Stimulated activated CD8-positive, alpha-beta memory T cell treated with anti-CD3 and anti-CD28 coated beads, Interleukin-15, amount 100 ng/mL, for 48 hours (primary cell): ENCODE results near the gene GNG4.
"Not testable (repeated sequence)": the region's sequence is repeated elsewhere in the genome, so short reads cannot be mapped to it uniquely, and the experiment has no call there.

ENCODE experiments used
- DNase-seq, 2 donors: peaks; one replicate each; pipeline ENCODE4 v3.0.0-alpha.2; 2020; ENCODE audit warnings: low read depth in 2 of 2

GNG4 gene

DNA sequence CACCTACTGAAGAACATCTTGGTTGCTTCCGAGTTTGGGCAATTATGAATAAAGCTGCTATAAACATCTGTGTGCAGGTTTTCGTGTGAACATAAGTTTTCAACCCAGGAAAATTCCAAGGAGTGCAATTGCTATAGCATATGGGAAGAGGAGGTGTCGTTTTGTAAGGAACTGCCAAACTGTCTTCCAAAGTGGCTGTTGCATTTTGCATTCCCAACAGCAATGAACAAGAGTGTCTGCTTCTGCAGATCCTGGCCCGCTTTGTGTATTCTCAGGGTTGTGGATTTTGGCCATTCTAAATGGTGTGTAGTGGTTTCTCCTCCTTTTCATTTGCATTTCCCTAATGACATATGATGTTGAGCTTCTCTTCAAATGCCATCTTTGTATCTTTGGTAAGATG is 23.8 kb downstream of the GNG4 start:
- DNase-seq, result no peak

DNA sequence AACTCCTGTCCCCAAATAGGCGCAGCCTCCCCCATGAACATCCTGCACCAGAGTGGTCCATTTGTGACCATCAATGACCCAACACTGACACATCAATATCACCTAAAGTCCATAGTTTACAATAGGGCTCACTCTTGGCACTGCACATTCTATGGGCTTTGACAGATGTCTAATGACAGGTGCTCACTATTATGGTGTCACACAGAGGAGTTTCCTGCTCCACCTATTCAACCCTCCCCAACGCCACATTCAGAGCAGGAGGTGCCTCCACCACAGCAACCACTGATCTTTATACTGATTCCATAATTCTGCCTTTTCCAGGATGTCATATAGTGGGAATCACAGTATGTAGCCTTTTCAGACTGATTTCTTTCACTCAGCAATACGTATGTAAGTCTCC is 24.2 kb downstream of the GNG4 start:
- no peak for DNase-seq

DNA sequence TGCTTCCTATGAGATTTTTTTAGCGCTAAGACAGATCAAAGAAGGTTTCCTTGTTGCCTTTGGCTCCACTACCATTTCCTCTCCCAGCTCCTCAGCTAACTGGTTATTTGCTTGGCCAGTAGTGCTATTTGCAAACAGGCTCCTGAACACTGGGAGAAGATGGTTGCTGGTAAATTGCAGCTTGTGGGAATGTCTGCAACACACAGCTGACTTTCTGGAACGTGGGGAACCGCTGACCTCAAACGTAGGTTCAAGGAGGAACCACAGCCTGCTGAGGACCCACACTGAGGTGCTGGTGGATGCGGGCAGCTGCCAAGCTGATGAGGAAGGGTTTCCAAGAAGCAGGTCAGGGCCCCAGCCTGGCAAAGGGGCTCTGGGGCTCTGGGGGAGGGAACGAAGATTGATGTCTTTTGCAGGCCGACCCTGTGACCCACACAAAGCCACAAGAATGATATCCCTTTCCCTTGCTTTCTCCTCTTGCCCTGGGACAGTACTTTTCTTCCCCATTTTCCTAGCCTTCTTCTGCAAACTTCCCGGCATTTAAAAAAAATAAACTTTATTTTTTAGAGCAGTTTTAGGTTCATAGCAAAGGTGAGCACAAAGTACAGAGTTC is 24.8 kb downstream of the GNG4 start:
- DNase-seq, result no peak

DNA sequence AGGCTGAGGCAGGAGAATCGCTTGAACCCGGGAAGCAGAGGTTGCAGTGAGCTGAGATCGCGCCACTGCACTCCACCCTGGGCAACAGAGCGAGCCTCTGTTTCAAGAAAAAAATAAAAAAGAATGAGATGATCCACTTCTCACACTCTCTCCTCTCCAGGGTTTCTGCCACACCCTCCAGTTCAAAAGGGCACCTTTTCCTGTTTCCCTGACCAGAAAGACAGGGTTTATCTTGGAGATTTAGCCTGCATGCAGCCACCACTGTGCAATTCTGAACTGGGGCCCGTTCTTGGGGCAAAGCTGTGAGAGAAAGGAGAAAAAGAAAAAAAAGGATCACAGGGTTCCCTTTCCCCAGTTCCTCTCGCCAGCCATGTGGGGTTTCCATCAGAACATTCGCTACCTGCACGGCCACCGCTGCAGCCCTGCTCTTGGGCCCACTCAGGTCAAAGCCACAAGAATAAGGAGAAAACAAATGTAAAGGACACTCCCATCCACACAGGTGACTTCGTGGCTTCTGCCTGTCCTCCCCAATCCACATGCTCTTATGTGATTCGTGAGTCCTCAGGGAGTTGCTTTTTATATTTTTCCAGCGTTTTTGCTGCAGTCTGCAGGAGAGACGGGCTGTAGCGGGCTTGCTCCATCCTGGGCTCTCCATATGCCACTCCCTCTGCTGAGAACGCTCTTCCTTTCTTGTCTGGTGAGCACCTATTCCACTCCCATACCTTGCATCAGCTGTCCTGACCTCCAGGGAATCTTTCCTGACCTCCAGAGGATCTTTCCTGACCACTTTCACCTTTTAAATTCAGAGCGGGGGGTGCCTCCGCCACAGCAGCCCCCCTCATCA is 26.4 kb downstream of the GNG4 start:
- DNase-seq, result no peak

DNA sequence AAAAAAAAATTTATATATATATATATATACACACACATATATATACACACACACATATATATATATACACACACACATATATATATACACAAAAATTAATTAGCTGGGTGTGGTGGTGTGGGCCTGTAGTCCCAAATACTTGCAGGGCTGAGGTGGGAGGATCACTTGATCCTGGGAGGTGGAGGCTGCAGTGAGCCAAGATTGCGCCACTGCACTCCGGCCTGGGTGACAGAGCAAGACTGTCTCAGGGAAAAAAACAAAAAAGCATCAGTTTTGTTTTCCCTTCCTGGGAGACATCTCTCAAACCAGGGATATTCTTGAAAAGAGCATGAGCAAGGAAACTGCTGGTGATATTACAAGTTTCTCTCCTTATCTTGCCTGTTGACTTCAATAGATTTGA is 30.4 kb downstream of the GNG4 start:
- DNase-seq, result not testable (repeated sequence)

DNA sequence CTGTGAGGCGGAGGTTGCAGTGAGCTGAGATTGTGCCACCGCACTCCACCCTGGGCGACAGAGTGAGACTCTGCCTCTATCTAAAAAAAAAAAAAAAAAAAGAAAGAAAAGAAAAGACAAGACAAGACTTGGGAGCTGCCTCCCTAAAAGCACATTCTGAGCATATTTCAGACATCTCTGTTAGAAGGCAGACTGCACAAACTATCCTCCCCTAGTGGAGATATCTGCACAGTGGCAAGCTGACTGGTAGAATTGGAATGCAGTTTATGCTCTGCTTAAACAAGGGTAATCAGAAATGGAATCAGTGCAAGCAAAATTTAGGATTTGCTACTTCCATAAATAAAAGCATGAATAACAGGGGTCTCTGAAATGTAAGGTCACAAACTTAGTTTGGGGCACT is 31.8 kb downstream of the GNG4 start:
- DNase-seq, result no peak

DNA sequence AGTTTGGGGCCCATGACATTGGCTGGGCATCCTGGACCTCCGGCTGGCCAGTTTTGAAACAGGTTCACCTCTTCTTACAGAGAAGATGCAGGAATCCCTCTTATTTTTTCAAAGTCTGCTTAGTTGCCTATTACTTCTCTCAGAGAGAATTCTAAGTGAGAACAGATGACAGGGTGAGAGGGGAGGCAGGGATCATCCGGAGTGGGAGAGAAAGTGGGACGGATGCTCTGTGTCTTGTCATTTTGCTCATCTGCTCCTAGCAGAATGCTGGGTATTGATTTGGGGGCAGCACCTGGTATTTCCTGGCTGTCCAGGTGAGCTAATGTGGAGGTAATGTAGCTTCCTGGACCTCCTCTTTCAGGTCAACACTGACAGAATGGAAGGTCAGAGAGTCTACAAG is 32.4 kb downstream of the GNG4 start:
- no peak for DNase-seq

DNA sequence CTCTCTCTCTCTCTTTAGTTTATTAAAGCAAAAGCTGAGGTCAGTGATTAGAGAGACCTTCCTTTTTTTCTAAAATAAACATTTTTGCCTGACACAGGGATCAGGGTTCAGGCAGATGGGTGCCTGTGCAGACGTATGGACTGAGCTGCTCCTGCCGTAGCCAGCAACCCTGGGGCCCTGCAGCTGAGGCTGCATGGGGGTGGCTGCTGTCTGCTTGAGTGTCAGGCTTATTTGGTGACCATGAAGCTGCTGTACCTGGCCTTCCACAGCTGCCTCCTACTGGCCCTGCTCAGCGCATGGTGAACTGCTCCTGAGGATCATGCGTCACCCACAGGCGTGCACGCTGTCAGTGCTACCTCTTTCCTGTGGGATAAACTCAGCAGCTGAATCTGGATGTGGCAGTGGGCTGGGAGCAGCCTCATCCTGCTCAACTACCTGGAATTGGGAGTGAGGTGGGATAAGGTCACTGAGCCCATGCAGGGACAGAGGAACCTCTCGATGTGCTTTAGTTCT is 35.1 kb downstream of the GNG4 start:
- DNase-seq, result no peak

DNA sequence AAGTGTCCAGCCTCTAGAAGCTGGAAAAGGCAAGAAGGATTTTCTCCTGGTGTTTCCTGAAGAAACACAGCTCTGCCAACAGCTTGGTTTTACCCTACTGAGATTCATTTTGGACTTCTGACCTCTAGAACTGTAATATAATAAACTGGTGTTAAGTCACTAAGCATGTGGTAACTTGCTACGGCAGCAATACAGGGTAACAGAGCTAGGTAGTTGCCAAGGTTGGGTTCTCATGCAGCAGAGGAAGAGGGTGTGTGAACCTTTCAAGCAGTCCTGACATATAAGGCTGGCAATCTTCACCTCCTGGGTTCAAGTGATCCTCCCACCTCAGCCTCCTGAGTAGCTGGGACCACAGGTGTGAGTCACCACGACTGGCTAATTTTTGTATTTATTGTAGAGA is 36.0 kb downstream of the GNG4 start:
- no peak for DNase-seq

DNA sequence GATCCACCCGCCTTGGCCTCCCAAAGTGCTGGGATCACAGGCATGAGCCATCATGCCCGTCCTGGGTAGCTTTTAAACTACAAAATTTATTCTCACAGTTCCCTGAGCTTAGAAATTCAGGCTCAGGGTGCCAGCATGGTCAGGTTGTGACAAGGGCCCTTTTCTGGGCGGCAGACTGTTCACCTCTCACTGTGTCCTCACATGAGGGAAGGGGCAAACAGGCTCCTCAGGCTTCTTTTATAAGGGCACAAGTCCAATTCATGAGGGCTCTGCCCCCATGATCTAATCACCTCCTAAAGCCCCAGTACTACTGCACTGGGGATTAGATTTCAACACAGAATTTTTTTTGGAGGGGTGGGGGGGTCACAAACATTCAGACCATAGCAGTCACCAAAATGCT is 36.8 kb downstream of the GNG4 start:
- no peak for DNase-seq

DNA sequence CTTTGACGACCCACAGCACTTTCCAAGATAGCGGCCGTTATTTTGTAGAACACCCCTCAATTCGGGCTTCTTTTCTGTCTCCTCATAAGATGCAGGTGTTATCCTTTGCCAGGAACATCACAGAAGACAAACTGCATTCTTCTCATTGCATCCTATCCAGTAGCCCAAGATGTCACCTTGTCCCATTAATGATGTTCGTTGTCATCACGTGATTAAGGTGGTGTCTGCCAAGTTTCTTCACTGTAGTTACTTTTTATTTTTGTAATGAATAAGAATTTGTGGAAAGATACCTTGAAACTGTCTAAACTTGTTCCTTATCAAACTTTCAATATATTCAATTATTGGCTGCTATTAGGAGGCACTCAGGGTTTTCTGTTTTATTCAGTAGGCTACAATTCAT is 39.4 kb downstream of the GNG4 start:
- no peak for DNase-seq

DNA sequence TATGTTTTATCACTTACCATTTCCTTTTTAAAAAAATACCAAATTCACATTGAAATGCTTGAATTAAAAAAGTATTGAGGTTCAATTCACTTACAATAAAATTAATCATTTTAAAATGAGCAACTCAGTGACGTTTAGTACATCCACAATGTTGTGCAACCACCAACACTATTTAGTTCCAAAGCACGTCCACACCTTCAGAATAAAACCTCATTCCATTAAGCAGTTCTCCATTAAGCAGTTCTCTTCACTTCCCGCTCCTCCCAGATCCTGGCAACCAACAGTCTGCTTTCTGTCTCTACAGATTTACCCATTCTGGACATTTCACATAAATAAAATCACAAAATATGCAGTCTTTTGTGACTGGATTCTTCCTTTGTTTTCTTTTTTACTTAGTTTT is 41.3 kb downstream of the GNG4 start:
- no peak for DNase-seq

DNA sequence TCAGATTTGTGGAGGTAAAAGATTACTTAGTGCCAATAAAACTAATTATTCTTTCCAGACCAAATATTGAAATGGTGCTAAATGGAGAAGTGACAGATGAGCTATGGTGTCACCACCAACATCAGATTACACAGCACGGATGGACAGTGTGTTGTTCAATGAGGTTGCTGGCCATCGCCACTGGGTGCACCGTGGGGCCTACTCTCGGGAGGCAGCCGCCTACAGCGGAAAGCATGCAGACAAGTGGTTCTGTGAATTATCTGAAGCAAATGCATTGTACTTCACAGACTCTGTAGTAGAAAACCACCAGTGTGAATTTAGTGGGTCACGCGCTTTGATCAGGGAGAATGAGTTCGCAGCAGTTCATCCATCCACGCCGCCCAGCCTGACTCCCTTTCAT is 42.3 kb downstream of the GNG4 start:
- no peak for DNase-seq

DNA sequence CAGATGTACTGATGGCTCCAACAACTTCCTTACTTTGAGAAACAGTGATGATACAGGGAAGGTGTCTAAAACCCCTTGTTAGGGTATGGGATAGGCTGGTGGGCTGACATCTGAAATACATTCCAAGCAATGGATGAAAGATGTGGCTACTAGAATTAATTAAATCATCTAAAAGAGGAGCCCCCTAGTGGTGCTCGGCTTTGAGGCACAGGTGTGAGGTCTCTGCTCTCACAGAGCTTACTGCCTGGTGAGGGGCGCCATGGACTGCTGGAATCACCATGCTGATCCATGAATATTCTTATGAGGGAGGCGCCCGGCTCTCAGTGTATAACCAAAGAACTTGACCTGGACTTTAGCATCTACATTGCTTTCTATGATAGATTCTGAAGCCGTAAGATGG is 48.5 kb downstream of the GNG4 start:
- DNase-seq, result no peak

DNA sequence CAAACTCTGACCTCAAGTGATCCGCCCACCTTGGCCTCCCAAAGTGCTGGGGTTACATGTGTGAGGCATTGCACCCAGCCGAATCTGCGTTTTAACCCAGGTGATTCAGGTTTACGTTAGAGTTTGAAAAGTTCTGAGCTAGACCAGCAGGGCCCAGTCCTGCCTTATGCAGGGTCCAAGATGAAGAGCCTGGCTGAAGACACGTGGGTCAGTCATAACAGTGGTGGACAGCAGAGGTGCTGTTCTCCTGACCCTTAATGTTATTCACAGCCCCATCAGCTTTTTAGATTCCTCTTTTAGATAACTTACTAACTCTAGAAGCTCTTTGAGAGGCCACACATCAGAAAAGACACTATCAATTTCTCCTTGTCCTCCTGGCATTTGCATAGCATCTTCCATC is 50.0 kb downstream of the GNG4 start:
- DNase-seq, result no peak

DNA sequence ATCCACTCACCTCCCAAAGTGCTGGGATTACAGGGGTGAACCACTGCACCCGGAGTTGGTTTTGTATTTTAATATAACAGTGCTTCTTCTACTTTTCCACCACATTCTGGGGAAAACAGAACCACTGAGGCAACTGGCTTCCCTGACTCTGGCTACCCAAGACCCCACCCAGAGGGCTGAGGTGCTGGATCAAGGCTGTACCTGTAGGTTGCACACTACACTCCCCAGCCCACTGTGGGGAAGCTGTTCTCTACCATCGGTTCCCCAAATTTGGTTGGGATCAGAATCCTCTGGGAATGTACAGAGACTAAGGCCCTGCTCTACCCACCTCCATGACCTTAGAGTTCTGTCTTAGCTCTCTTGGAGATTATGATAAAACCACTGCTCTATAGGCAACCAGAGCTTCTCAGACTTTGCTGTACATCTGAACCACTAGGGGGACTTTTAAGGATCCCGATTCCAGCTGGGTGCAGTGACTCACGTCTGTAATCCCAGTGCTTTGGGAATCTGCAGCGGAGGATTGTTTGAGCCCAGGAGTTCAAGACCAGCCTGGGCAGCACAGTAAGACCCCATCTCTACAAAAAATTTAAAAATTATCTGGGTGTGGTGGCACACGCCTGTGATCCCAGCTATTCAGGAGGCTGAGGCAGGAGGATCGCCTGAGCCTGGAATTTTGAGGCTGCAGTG is 51.6 kb downstream of the GNG4 start:
- no peak for DNase-seq

DNA sequence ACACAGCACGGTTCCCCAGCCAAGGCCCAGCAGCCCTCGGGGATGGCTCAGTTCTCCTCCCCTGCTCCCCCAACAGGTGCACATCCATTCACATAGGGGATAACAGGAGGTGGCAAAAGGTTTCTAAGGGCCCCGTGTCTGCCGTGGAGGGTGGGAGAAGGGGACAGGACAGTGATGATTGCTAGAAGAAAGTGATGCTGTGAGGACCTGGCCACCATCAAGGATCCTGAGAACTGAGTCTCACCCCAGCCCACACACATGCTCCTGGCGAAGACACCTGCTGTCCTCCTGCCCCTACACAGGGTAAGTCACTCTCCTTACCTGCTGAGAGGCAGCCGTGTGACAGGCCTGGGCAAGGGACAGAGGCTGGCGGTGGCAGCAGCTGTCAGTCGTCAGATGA is 54.5 kb downstream of the GNG4 start:
- no peak for DNase-seq

DNA sequence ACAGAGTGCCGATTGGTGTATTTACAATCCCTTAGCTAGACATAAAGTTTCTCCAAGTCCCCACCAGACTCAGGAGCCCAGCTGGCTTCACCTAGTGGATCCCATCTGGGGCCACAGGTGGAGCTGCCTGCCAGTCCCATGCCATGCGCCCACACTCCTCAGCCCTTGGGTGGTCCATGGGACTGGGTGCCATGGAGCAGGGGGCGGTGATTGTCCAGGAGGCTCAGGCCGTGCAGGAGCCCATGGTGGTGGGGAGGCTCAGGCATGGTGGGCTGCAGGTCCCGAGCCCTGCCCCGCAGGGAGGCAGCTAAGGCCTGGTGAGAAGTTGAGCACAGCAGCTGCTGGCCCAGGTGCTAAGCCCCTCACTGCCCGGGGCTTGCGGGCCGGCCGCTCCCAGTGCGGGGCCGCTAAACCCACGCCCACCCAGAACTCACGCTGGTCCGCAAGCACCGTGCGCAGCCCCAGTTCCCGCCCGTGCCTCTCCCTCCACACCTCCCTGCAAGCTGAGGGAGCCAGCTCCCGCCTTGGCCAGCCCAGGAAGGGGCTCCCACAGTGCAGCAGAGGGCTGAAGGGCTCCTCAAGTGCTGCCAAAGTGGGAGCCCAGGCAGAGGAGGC is 55.2 kb downstream of the GNG4 start:
- not testable (repeated sequence) for DNase-seq

DNA sequence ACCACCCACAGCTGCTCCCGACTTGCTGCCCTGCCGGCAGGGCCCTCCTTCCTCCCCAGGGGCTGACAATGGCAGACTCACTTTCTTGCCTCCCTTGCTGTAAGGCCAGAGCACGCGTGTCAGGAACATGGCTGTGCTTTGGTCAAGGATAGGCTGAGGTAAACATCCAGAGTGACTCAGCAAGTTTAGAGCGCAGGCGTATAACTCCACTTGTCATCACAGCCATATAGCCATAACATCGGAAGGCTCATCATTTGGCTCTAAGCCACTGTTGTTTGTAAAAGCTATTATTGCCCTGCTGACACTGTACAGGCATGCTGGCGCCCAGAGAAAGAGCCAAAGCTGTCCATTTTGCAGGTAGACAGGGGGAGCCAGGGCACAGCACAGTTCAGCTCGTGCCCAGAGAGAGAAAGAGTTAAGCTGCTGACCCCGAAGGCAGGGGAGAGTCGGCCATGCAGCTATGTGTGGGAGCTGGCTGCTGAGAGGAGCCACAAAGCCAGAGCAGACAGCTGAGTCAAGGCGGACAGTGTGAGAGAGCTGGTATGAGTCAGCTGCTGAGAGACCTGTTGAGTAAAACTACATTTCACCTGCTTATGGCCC is 60.6 kb downstream of the GNG4 start:
- no peak for DNase-seq

DNA sequence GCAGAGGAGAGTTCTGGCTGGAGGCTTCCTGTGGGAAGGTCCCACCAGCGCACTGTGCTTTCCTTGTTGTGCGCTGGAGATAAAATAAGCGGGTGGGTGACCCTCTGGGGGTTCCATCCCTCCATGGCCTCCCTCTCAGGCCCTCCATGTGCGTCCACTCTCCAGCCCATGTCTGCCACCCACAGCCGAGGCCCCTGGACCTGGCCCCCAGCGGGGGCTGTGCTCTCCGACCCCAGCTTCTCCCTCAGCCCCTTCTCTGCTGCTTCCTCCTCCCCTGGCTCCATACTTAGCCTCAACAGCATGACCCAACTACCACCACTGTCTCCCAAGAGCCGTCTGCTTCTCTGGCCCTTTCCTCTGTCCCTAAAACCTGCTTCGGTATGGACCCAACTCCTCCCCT is 61.4 kb downstream of the GNG4 start:
- no peak for DNase-seq

DNA sequence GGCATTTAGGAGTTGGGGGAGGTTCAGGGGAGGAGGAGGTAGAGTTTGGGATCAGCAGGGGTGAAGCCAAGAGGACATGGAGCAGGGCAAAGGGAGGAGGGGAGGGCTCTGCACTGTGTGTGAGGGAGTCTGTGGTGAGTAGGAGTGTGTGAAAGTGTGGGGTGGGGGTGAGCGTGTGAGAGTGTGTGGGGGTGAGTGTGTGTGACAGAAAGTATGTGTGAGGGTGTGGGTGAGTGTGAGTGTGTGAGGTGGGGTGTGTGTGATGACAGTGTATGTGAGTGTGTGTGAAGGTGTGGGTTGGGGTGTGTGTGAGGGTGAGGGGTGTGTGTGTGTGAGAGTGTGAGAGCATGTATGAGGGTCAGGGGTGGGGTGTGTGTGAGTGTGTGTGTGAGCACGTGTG is 62.6 kb downstream of the GNG4 start:
- DNase-seq, result no peak

DNA sequence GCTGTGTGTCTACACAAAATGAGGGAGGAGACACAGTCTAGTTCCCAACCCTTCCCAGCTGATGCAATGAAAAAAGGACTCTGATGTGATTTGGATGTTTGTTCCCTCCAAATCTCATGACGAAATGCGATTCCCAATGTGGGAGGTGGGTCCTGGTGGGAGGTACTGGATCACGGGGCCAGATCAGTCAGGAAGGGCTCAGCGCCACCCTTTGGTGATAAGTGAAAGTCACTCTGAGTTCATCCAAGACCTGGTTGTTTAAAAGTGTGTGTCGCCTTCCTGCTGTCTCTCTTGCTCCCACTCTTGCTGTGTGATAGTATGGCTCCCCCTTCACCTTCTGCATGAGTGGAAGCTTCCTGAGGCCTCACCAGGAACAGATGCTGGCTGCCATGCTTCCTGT is 63.2 kb downstream of the GNG4 start:
- no peak for DNase-seq
